KMS-11 (cell line): ENCODE measurements around the gene WNT11.

Experiments
- H2AFZ ChIP-seq: fragments of 200-600 bp; sonication (generic); 2 replicates; pipeline ENCODE4 v1.6.1; 2016; ENCODE audit warnings: antibody characterized with exemption, mixed run types, low read depth
- H3K27ac ChIP-seq: fragments of 200-600 bp; sonication (generic); 2 replicates; pipeline ENCODE4 v1.6.1; 2016; ENCODE audit warnings: mild to moderate bottlenecking, mixed run types
- H3K27me3 ChIP-seq: fragments of 200-600 bp; sonication (generic); 2 replicates; pipeline ENCODE4 v1.6.1; 2017; ENCODE audit warnings: mild to moderate bottlenecking, low read depth, mixed run types, moderate library complexity; ENCODE audit not compliant: insufficient read depth
- H3K36me3 ChIP-seq: fragments of 200-600 bp; sonication (generic); 2 replicates; pipeline ENCODE4 v1.6.1; 2017; ENCODE audit warnings: mild to moderate bottlenecking, mixed run types; ENCODE audit not compliant: insufficient read depth
- H3K4me1 ChIP-seq: fragments of 200-600 bp; sonication (generic); 2 replicates; pipeline ENCODE4 v1.6.1; 2016; ENCODE audit warnings: mild to moderate bottlenecking, low read depth, mixed run types; ENCODE audit not compliant: poor library complexity, severe bottlenecking
- H3K4me2 ChIP-seq: fragments of 200-600 bp; sonication (generic); 2 replicates; pipeline ENCODE4 v1.7.0; 2016; ENCODE audit warnings: mild to moderate bottlenecking, mixed run types
- H3K4me3 ChIP-seq: fragments of 200-600 bp; sonication (generic); IDR thresholded peaks from 2 replicates; pipeline ENCODE4 v1.6.1; 2017; ENCODE audit warnings: low read depth, low read length, mixed read lengths; ENCODE audit not compliant: insufficient read depth
- H3K79me2 ChIP-seq: fragments of 200-600 bp; sonication (generic); 2 replicates; pipeline ENCODE4 v1.6.1; 2016; ENCODE audit warnings: low read depth, mixed run types; ENCODE audit not compliant: insufficient read depth
- H3K9ac ChIP-seq: fragments of 200-600 bp; sonication (generic); 2 replicates; pipeline ENCODE4 v1.6.1; 2016; ENCODE audit warnings: mild to moderate bottlenecking, mixed run types
- H4K20me1 ChIP-seq: fragments of 200-600 bp; sonication (generic); 2 replicates; pipeline ENCODE4 v1.6.1; 2016; ENCODE audit warnings: mild to moderate bottlenecking, mixed run types; ENCODE audit not compliant: insufficient read depth
- TF ChIP-seq, protein P1 (sequence below): fragments of 200-600 bp; sonication (generic); conservative IDR thresholded peaks from 2 replicates; pipeline ENCODE4 v1.6.1; 2017; ENCODE audit warnings: low read depth, mild to moderate bottlenecking, antibody characterized with exemption, low read length, moderate library complexity, mixed read lengths

The WNT11 gene

GRCh38 chr11:76156971-76157427 is 49.3 kb downstream of the WNT11 start:
- peaks cover 8% of the 10 kb centered on the region for H3K4me1 ChIP-seq
- H3K27me3 ChIP-seq: no peaks in the 10 kb centered on the region
- no peak overlapping the region for H3K4me3 ChIP-seq
- no peaks in the 10 kb centered on the region for H3K79me2 ChIP-seq
- no peak overlapping the region for H3K4me2 ChIP-seq
- TF ChIP-seq, protein P1, sequence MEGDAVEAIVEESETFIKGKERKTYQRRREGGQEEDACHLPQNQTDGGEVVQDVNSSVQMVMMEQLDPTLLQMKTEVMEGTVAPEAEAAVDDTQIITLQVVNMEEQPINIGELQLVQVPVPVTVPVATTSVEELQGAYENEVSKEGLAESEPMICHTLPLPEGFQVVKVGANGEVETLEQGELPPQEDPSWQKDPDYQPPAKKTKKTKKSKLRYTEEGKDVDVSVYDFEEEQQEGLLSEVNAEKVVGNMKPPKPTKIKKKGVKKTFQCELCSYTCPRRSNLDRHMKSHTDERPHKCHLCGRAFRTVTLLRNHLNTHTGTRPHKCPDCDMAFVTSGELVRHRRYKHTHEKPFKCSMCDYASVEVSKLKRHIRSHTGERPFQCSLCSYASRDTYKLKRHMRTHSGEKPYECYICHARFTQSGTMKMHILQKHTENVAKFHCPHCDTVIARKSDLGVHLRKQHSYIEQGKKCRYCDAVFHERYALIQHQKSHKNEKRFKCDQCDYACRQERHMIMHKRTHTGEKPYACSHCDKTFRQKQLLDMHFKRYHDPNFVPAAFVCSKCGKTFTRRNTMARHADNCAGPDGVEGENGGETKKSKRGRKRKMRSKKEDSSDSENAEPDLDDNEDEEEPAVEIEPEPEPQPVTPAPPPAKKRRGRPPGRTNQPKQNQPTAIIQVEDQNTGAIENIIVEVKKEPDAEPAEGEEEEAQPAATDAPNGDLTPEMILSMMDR: no peak
- no peak overlapping the region for H3K9ac ChIP-seq
- no peaks in the 10 kb centered on the region for H4K20me1 ChIP-seq
- H3K36me3 ChIP-seq: no peaks in the 10 kb centered on the region
- no peak overlapping the region for H2AFZ ChIP-seq
- H3K27ac ChIP-seq: no peak overlapping the region

DNA sequence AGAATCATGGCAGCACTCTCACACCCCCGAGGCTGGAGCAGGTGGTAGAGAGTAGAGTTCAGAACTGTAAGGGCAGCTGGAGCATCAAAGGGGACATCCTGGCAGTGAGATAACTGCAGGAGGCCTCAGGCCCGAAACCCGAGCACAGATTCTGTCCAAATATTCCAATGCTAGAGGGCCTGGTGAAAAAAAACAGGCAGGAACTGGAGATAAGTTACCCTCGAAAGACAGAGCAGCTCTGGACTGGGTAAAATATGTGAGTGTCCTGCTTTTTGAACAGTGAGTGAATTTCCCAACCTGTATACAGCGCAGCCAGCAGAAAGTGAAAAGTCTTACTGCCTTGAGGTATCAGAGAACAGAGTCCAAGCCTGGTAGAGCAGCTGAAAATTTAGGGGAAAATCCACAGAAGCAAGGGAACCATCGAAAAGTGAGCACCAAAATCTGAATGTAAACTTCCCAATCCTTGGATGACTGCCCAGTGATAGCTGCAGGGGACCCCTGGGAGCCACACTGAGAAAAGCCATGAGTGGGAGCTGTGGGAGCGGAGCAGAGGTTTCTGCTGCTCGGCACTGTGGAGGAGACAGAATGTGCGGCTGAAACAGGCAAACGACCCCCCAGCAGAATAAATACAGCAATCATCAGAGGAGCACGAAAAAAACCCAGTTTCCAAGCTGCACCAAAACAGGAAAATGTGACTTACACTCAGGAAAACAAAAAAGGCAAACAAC is 50.6 kb downstream of the WNT11 start:
- Histone ChIP-seq H3K79me2 (no peaks in the 10 kb centered on the region), H4K20me1 (no peaks in the 10 kb centered on the region), H3K4me2 (no peak overlapping the region), H3K4me3 (no peak overlapping the region), H3K36me3 (no peaks in the 10 kb centered on the region), H2AFZ (no peak overlapping the region), H3K27me3 (no peaks in the 10 kb centered on the region), H3K9ac (no peak overlapping the region), H3K27ac (no peak overlapping the region), H3K4me1 (peaks cover 12% of the 10 kb centered on the region)
- TF ChIP-seq, protein P1: no peak

DNA sequence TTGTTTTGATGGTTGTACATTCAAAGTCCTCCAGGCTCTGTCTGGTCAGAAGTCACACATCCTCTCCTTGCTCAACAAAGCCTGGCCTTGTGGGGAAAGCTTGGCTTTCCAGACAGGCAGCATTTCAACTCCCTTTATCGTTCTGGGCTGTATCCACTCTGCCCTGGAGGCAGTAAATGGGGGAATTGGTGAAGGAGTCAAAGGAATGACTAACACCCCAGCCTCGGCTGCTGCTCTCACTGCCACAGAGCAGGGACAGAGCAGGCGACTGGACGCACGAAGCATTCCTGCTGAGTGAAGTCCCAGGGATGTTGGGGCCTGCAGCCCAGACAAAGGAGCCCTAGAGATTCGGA is 52.8 kb downstream of the WNT11 start:
- H3K4me2 ChIP-seq: no peak overlapping the region
- no peak overlapping the region; the same call in 1 of the 2 replicates for H2AFZ ChIP-seq

DNA sequence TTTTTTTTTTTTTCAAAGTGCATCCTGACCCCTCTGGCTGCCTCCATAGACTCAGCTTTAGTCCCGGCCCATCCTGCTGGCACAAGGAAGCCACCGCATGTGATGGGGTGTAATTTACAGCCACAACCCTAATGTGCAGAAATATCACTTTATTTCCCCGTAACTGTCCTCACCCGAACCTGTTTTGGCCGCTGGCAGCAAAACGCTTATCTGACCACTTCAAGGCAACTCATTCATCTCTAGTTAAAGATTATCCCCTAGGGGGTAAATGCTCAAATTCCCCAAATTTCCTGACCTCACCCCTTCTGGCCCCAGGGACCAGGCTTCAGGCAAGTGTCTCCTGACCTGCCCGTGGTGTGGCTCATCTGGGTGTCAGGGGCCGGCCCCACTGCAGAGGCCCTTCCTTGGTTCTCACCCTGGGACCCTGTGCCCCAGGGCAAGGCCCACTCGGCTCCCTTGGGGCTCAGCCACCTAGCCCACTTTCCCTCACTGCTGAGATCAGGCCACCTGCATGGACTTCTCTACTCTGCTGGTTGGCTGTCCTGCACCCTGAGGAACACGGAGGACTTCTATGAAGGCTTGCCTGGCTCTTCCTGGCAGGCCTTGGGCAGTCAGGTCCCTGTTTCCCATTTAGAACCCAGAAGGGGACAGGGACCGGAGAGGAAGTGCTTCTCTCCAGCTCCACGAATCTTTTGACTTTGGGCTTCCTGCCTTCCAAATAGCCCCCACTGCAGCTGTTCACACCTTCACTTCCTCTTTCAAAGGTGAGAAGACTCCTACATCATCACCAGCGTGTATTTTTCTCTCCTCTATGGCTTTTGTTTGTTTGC is 53.3 kb downstream of the WNT11 start:
- no peak overlapping the region for H3K4me3 ChIP-seq
- peak overlapping the region; percentile 52; the same call in 1 of the 2 replicates for H3K4me2 ChIP-seq
- H3K27me3 ChIP-seq: no peaks in the 10 kb centered on the region
- H3K9ac ChIP-seq: no peak overlapping the region
- H3K27ac ChIP-seq: no peak overlapping the region
- H4K20me1 ChIP-seq: no peaks in the 10 kb centered on the region
- H3K79me2 ChIP-seq: no peaks in the 10 kb centered on the region
- no peaks in the 10 kb centered on the region for H3K36me3 ChIP-seq
- peaks cover 12% of the 10 kb centered on the region for H3K4me1 ChIP-seq
- H2AFZ ChIP-seq: peak overlapping the region; percentile 78; the same call in 1 of the 2 replicates
- TF ChIP-seq, protein P1: no peak

More for the DNA sequence above, 52.8 kb downstream of the WNT11 start:
- Histone ChIP-seq H3K27me3 (no peaks in the 10 kb centered on the region), H3K4me3 (no peak overlapping the region), H3K27ac (no peak overlapping the region), H3K36me3 (no peaks in the 10 kb centered on the region), H3K79me2 (no peaks in the 10 kb centered on the region), H3K9ac (no peak overlapping the region), H3K4me1 (peaks cover 12% of the 10 kb centered on the region), H4K20me1 (no peaks in the 10 kb centered on the region)
- TF ChIP-seq, protein P1: no peak
